GM23338 (cell line): ENCODE data around the gene OR12D2. TPM values are rescaled to one million over a fixed set of nuclear protein-coding genes. Genes with fewer than 3 reads are reported as not detected.

Experiments
- ATAC-seq: fragments of 200-7000 bp; cut with Tn5 transposase; 3 replicates; pipeline ENCODE4 v1.9.1; 2020
- DNase-seq: peaks from one replicate; pipeline ENCODE4 v3.0.0-alpha.2; 2015; ENCODE audit warnings: low spot score
- H2AFZ ChIP-seq: fragments of 200-600 bp; sonication (generic); 2 replicates; pipeline ENCODE4 v1.8.0; 2016; ENCODE audit warnings: antibody characterized with exemption, mild to moderate bottlenecking, moderate library complexity
- H3F3A ChIP-seq: fragments of 200-600 bp; sonication (generic); replicated peaks from 2 replicates; pipeline ENCODE4 v1.8.0; 2017; ENCODE audit warnings: antibody characterized with exemption, mixed run types, low read depth
- H3K27ac ChIP-seq: fragments of 200-600 bp; sonication (generic); 2 replicates; pipeline ENCODE4 v1.6.1; 2016; ENCODE audit warnings: low read depth
- H3K27me3 ChIP-seq: fragments of 200-600 bp; sonication (generic); 2 replicates; pipeline ENCODE4 v1.8.0; 2016; ENCODE audit warnings: mild to moderate bottlenecking, mixed run types, moderate library complexity; ENCODE audit not compliant: insufficient read depth
- H3K36me3 ChIP-seq: fragments of 200-600 bp; sonication (generic); 2 replicates; pipeline ENCODE4 v1.8.0; 2016; ENCODE audit warnings: mild to moderate bottlenecking; ENCODE audit not compliant: insufficient read depth
- H3K4me1 ChIP-seq: fragments of 200-600 bp; sonication (generic); 2 replicates; pipeline ENCODE4 v1.8.0; 2016; ENCODE audit warnings: mild to moderate bottlenecking, moderate library complexity; ENCODE audit not compliant: insufficient read depth
- H3K4me2 ChIP-seq: fragments of 200-600 bp; sonication (generic); 2 replicates; pipeline ENCODE4 v1.7.1; 2017; ENCODE audit warnings: mixed run types
- H3K4me3 ChIP-seq: fragments of 200-600 bp; sonication (generic); 2 replicates; pipeline ENCODE4 v1.6.1; 2016; ENCODE audit warnings: mixed run types
- H3K79me2 ChIP-seq: fragments of 200-600 bp; sonication (generic); replicated peaks from 2 replicates; pipeline ENCODE4 v1.8.0; 2017; ENCODE audit warnings: mild to moderate bottlenecking; ENCODE audit not compliant: insufficient read depth
- H3K9me2 ChIP-seq: fragments of 200-600 bp; sonication (generic); 2 replicates; pipeline ENCODE4 v1.8.0; 2017; ENCODE audit not compliant: insufficient read depth
- H4K20me1 ChIP-seq: fragments of 200-600 bp; sonication (generic); replicated peaks from 2 replicates; pipeline ENCODE4 v1.8.0; 2017; ENCODE audit warnings: mild to moderate bottlenecking; ENCODE audit not compliant: insufficient read depth
- H3K27ac Mint-ChIP-seq: 2 replicates; pipeline ENCODE4 v1.8.0; 2020; ENCODE audit warnings: inconsistent platforms, mild to moderate bottlenecking, moderate library complexity, mixed read lengths
- H3K27me3 Mint-ChIP-seq: 3 replicates; pipeline ENCODE4 v1.8.0; 2022; ENCODE audit warnings: low read depth, mild to moderate bottlenecking, moderate library complexity, mixed read lengths, inconsistent platforms; ENCODE audit not compliant: insufficient read depth, poor library complexity
- H3K36me3 Mint-ChIP-seq: 3 replicates; pipeline ENCODE4 v1.8.0; 2021; ENCODE audit warnings: low read depth, mild to moderate bottlenecking, inconsistent platforms, moderate library complexity, mixed read lengths
- H3K4me1 Mint-ChIP-seq: 3 replicates; pipeline ENCODE4 v1.8.0; 2020; ENCODE audit warnings: mild to moderate bottlenecking, inconsistent platforms, mixed read lengths
- H3K4me3 Mint-ChIP-seq: 3 replicates; pipeline ENCODE4 v1.8.0; 2021; ENCODE audit warnings: moderate library complexity, mild to moderate bottlenecking, inconsistent platforms, mixed read lengths
- H3K9me3 Mint-ChIP-seq: 3 replicates; pipeline ENCODE4 v1.8.0; 2020; ENCODE audit warnings: moderate library complexity, mild to moderate bottlenecking, inconsistent platforms, mixed read lengths
- ETS1 ChIP-seq: IDR thresholded peaks from 2 replicates; pipeline ENCODE4 v1.6.1; 2016; ENCODE audit warnings: antibody characterized with exemption
- EZH2phosphoT487 ChIP-seq: fragments of 200-600 bp; sonication (generic); IDR thresholded peaks from one replicate; pipeline ENCODE4 v1.8.1; 2018; ENCODE audit warnings: antibody characterized with exemption; ENCODE audit not compliant: unreplicated experiment
- NANOG ChIP-seq: IDR thresholded peaks from 2 replicates; pipeline ENCODE4 v1.6.1; 2016; ENCODE audit warnings: antibody characterized with exemption, borderline replicate concordance
- POLR2AphosphoS5 ChIP-seq: IDR thresholded peaks from 2 replicates; pipeline ENCODE4 v1.6.1; 2016; ENCODE audit warnings: antibody characterized with exemption, low read depth
- ZNF331 ChIP-seq: fragments of 250-450 bp; sonication (Bioruptor Pico); IDR thresholded peaks from 2 replicates; pipeline ENCODE4 v1.5.0; 2020; ENCODE audit warnings: low read depth, mild to moderate bottlenecking, moderate library complexity
- polyA plus RNA-seq: library from polyadenylated mRNA; unstranded; fragments of >200 nt; fragmentation: Nextera tagmentation; extraction: Ambion mirVana; gene quantifications from 2 replicates; pipeline ENCODE4 v1.2.1, GENCODE V29; 2016
- total RNA-seq: library from RNA; depleted of rRNA; stranded (reverse); fragments of >200 nt; shearing (Covaris generic); gene quantifications from 2 replicates; pipeline ENCODE4 v1.2.3, GENCODE V29; 2014
- TF ChIP-seq, protein P1 (sequence below), 2 experiments: fragments of 200-600 bp in 1 of 2; sonication (generic) in 1 of 2; conservative IDR thresholded peaks; 2 replicates each; pipeline versions ENCODE4 v1.5.1 to v1.6.1; 2016 to 2017; ENCODE audit warnings: antibody characterized with exemption in 2 of 2, low read depth in 2 of 2, mild to moderate bottlenecking in 2 of 2, moderate library complexity in 1 of 2
- TF ChIP-seq, protein P2 (sequence below): IDR thresholded peaks from one replicate; pipeline ENCODE4 v1.6.1; 2018; ENCODE audit warnings: antibody characterized with exemption; ENCODE audit not compliant: unreplicated experiment
- TF ChIP-seq, protein P3 (sequence below): fragments of 250-450 bp; sonication (Bioruptor Pico); IDR thresholded peaks from 2 replicates; pipeline ENCODE4 v1.5.0; 2020; ENCODE audit warnings: mild to moderate bottlenecking, moderate library complexity

The OR12D2 gene
- total and polyA plus RNA-seq, 2 experiments from 2014 or later: not detected

DNA sequence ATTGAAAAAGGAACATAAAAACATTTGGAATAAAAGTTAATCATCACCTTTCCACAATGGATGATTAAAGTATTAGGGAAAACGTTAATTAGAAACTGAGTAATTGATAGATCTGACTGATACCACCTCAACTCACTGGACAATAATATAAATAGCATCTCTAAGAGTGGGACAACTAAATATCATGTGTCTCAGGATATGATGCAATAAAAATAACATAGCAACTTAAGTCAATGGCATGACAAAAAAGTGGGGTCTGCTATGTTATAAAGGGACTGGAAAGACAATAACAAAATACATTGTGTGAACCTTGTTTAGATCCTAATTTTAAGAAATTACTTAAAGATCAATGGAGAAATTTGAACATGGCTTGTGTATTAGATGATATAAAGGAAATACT lies 29.6 kb downstream of the OR12D2 start:
- Histone ChIP-seq H3F3A (no peaks in the 10 kb centered on the region), H3K4me2 (no peak overlapping the region), H3K36me3 (no peaks in the 10 kb centered on the region), H4K20me1 (no peaks in the 10 kb centered on the region), H3K27ac (no peak overlapping the region), H2AFZ (no peak overlapping the region), H3K4me3 (no peak overlapping the region), H3K27me3 (no peaks in the 10 kb centered on the region), H3K4me1 (peaks cover 3% of the 10 kb centered on the region; the same call in 1 of the 2 replicates), H3K79me2 (no peaks in the 10 kb centered on the region), H3K9me2 (no peaks in the 10 kb centered on the region)
- no peaks in the 10 kb centered on the region for H3K9me3 Mint-ChIP-seq
- peaks cover 2% of the 10 kb centered on the region for H3K27me3 Mint-ChIP-seq
- H3K4me3 Mint-ChIP-seq: no peak overlapping the region
- H3K4me1 Mint-ChIP-seq: peaks cover 16% of the 10 kb centered on the region; the same call in 2 of the 3 replicates
- TF ChIP-seq NANOG: no peak
- no peak for TF ChIP-seq POLR2AphosphoS5
- no peak for TF ChIP-seq EZH2phosphoT487
- TF ChIP-seq, protein P1, sequence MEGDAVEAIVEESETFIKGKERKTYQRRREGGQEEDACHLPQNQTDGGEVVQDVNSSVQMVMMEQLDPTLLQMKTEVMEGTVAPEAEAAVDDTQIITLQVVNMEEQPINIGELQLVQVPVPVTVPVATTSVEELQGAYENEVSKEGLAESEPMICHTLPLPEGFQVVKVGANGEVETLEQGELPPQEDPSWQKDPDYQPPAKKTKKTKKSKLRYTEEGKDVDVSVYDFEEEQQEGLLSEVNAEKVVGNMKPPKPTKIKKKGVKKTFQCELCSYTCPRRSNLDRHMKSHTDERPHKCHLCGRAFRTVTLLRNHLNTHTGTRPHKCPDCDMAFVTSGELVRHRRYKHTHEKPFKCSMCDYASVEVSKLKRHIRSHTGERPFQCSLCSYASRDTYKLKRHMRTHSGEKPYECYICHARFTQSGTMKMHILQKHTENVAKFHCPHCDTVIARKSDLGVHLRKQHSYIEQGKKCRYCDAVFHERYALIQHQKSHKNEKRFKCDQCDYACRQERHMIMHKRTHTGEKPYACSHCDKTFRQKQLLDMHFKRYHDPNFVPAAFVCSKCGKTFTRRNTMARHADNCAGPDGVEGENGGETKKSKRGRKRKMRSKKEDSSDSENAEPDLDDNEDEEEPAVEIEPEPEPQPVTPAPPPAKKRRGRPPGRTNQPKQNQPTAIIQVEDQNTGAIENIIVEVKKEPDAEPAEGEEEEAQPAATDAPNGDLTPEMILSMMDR (conservative IDR thresholded peaks at IDR 0.05; ENCODE audit: low read depth in 2 of 2): no peak
- TF ChIP-seq, protein P2, sequence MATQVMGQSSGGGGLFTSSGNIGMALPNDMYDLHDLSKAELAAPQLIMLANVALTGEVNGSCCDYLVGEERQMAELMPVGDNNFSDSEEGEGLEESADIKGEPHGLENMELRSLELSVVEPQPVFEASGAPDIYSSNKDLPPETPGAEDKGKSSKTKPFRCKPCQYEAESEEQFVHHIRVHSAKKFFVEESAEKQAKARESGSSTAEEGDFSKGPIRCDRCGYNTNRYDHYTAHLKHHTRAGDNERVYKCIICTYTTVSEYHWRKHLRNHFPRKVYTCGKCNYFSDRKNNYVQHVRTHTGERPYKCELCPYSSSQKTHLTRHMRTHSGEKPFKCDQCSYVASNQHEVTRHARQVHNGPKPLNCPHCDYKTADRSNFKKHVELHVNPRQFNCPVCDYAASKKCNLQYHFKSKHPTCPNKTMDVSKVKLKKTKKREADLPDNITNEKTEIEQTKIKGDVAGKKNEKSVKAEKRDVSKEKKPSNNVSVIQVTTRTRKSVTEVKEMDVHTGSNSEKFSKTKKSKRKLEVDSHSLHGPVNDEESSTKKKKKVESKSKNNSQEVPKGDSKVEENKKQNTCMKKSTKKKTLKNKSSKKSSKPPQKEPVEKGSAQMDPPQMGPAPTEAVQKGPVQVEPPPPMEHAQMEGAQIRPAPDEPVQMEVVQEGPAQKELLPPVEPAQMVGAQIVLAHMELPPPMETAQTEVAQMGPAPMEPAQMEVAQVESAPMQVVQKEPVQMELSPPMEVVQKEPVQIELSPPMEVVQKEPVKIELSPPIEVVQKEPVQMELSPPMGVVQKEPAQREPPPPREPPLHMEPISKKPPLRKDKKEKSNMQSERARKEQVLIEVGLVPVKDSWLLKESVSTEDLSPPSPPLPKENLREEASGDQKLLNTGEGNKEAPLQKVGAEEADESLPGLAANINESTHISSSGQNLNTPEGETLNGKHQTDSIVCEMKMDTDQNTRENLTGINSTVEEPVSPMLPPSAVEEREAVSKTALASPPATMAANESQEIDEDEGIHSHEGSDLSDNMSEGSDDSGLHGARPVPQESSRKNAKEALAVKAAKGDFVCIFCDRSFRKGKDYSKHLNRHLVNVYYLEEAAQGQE: no peak
- TF ChIP-seq ZNF331: no peak
- no peak for TF ChIP-seq ETS1
- ATAC-seq (no peak), DNase-seq (no peak)
- no peaks in the 10 kb centered on the region for H3K36me3 Mint-ChIP-seq
- no peak overlapping the region for H3K27ac Mint-ChIP-seq

DNA sequence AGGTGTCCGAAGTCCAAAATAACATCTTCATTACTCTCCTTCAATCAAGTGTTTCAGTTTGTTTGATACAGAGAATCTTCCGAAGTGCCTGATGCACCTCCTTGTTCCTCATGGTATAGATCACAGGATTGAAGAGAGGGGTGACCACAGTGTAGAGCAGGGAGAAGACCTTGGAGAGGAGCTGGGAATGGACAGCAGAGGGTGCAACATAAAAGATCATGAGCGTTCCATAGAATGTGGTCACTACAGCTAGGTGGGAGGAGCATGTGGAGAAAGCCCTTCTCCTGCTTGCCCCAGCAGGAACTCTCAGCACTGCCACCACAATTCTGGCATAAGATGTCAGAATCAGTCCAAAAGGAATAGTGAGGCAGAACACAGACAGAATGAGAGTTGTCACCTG lies 31.2 kb downstream of the OR12D2 start:
- Histone ChIP-seq H3K27me3 (no peaks in the 10 kb centered on the region), H3K9me2 (no peaks in the 10 kb centered on the region), H2AFZ (no peak overlapping the region), H3K79me2 (no peaks in the 10 kb centered on the region), H3K4me1 (peaks cover 3% of the 10 kb centered on the region; the same call in 1 of the 2 replicates), H3K4me2 (no peak overlapping the region), H3K4me3 (no peak overlapping the region), H3K36me3 (no peaks in the 10 kb centered on the region), H3F3A (no peaks in the 10 kb centered on the region), H4K20me1 (no peaks in the 10 kb centered on the region), H3K27ac (no peak overlapping the region)
- Mint-ChIP-seq H3K9me3 (no peaks in the 10 kb centered on the region), H3K4me3 (no peak overlapping the region), H3K4me1 (peaks cover 16% of the 10 kb centered on the region; the same call in 2 of the 3 replicates), H3K27me3 (peaks cover 2% of the 10 kb centered on the region), H3K27ac (no peak overlapping the region), H3K36me3 (no peaks in the 10 kb centered on the region)
- ATAC-seq: no peak
- DNase-seq: no peak
- TF ChIP-seq, protein P3, sequence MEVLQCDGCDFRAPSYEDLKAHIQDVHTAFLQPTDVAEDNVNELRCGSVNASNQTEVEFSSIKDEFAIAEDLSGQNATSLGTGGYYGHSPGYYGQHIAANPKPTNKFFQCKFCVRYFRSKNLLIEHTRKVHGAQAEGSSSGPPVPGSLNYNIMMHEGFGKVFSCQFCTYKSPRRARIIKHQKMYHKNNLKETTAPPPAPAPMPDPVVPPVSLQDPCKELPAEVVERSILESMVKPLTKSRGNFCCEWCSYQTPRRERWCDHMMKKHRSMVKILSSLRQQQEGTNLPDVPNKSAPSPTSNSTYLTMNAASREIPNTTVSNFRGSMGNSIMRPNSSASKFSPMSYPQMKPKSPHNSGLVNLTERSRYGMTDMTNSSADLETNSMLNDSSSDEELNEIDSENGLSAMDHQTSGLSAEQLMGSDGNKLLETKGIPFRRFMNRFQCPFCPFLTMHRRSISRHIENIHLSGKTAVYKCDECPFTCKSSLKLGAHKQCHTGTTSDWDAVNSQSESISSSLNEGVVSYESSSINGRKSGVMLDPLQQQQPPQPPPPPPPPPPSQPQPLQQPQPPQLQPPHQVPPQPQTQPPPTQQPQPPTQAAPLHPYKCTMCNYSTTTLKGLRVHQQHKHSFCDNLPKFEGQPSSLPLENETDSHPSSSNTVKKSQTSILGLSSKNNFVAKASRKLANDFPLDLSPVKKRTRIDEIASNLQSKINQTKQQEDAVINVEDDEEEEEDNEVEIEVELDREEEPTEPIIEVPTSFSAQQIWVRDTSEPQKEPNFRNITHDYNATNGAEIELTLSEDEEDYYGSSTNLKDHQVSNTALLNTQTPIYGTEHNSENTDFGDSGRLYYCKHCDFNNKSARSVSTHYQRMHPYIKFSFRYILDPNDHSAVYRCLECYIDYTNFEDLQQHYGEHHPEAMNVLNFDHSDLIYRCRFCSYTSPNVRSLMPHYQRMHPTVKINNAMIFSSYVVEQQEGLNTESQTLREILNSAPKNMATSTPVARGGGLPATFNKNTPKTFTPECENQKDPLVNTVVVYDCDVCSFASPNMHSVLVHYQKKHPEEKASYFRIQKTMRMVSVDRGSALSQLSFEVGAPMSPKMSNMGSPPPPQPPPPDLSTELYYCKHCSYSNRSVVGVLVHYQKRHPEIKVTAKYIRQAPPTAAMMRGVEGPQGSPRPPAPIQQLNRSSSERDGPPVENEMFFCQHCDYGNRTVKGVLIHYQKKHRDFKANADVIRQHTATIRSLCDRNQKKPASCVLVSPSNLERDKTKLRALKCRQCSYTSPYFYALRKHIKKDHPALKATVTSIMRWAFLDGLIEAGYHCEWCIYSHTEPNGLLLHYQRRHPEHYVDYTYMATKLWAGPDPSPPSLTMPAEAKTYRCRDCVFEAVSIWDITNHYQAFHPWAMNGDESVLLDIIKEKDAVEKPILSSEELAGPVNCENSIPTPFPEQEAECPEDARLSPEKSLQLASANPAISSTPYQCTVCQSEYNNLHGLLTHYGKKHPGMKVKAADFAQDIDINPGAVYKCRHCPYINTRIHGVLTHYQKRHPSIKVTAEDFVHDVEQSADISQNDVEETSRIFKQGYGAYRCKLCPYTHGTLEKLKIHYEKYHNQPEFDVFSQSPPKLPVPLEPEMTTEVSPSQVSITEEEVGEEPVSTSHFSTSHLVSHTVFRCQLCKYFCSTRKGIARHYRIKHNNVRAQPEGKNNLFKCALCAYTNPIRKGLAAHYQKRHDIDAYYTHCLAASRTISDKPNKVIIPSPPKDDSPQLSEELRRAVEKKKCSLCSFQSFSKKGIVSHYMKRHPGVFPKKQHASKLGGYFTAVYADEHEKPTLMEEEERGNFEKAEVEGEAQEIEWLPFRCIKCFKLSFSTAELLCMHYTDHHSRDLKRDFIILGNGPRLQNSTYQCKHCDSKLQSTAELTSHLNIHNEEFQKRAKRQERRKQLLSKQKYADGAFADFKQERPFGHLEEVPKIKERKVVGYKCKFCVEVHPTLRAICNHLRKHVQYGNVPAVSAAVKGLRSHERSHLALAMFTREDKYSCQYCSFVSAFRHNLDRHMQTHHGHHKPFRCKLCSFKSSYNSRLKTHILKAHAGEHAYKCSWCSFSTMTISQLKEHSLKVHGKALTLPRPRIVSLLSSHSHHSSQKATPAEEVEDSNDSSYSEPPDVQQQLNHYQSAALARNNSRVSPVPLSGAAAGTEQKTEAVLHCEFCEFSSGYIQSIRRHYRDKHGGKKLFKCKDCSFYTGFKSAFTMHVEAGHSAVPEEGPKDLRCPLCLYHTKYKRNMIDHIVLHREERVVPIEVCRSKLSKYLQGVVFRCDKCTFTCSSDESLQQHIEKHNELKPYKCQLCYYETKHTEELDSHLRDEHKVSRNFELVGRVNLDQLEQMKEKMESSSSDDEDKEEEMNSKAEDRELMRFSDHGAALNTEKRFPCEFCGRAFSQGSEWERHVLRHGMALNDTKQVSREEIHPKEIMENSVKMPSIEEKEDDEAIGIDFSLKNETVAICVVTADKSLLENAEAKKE (CRISPR knock-in tag): no peak
